ENCODE data around the gene RPL39L. TPM values are rescaled to one million over a fixed set of nuclear protein-coding genes. Genes with fewer than 3 reads are reported as not detected.

The RPL39L gene
- total RNA-seq, 1 experiment from 2014 or later, result 27.2 TPM

DNA sequence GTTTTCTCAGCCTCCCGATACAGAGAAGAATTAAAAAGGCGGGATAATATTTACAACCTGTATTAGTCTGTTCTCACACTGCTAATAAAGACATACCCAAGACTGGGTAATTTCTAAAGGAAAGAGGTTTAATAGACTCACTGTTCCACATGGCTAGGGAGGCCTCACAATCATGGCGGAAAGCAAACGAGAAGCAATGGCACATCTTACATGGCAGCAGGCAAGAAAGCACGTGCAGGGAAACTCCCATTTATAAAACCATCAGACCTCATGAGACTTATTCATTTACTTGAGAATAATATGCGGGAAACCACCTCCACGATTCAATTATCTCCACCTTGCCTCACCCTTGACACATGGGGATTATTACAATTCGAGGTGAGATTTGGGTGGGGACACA is 27.5 kb upstream of the RPL39L start:
- no TSS peak for BruUV-seq (replicated peaks)
- H3K27ac Mint-ChIP-seq (ENCODE audit: unreplicated experiment), result no peak overlapping the region

DNA sequence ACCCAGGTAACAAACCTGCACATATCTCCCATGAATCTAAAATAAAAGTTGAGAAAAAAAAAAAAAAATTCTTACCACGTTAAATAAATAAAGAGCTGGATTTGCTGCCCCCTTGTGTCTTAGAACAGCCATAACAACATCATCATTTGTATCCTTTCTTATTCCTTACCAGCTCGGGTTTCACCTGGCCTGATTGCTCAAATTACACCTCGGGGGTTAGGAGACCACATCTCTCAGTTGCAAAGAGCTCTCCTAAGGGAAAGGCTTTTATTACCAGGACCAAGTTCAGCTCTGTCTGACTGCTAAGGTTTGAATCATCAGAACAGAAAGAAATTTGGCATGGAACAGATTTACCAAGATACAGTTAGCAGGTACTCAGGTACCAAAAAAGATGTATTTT is 25.8 kb upstream of the RPL39L start:
- peaks cover 24% of the 10 kb centered on the region for H3K4me1 Mint-ChIP-seq (ENCODE audit: low read depth, unreplicated experiment)
- H3K27ac Mint-ChIP-seq (ENCODE audit: unreplicated experiment), result no peak overlapping the region
- H3K36me3 Mint-ChIP-seq (ENCODE audit: insufficient read depth, unreplicated experiment), result no peaks in the 10 kb centered on the region
- no TSS peak for BruUV-seq (replicated peaks)
- no peak overlapping the region for H3K4me3 Mint-ChIP-seq (ENCODE audit: low read depth, unreplicated experiment)
- TF ChIP-seq, protein P1, sequence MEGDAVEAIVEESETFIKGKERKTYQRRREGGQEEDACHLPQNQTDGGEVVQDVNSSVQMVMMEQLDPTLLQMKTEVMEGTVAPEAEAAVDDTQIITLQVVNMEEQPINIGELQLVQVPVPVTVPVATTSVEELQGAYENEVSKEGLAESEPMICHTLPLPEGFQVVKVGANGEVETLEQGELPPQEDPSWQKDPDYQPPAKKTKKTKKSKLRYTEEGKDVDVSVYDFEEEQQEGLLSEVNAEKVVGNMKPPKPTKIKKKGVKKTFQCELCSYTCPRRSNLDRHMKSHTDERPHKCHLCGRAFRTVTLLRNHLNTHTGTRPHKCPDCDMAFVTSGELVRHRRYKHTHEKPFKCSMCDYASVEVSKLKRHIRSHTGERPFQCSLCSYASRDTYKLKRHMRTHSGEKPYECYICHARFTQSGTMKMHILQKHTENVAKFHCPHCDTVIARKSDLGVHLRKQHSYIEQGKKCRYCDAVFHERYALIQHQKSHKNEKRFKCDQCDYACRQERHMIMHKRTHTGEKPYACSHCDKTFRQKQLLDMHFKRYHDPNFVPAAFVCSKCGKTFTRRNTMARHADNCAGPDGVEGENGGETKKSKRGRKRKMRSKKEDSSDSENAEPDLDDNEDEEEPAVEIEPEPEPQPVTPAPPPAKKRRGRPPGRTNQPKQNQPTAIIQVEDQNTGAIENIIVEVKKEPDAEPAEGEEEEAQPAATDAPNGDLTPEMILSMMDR (IDR thresholded peaks at IDR 0.05; ENCODE audit: unreplicated experiment), result peak; percentile 65
- peaks cover 25% of the 10 kb centered on the region for H3K27me3 Mint-ChIP-seq (ENCODE audit: unreplicated experiment)
- intact Hi-C loops (cut with micrococcal nuclease; ENCODE audit: unreplicated experiment), result loop anchor here (1.0 to 5.0 kb wide), 4 partner anchors 26 to 316 kb away; partner anchors contain the start of genes RPL39L and ST6GAL1
- peak; percentile 65 for DNase-seq
- CTCF ChIA-PET, result interaction anchor here (0.6 to 1.8 kb wide), 33 partner anchors 9 to 598 kb away, joined by 3 to 63 read pairs (median 4); partner anchors contain the start of gene RPL39L
- no peaks in the 10 kb centered on the region for H3K9me3 Mint-ChIP-seq (ENCODE audit: low read depth, unreplicated experiment)

More for the DNA sequence above, 27.5 kb upstream of the RPL39L start:
- Mint-ChIP-seq H3K27me3 (ENCODE audit: unreplicated experiment) (peaks cover 9% of the 10 kb centered on the region), H3K9me3 (ENCODE audit: low read depth, unreplicated experiment) (no peaks in the 10 kb centered on the region), H3K4me1 (ENCODE audit: low read depth, unreplicated experiment) (peaks cover 28% of the 10 kb centered on the region), H3K4me3 (ENCODE audit: low read depth, unreplicated experiment) (no peak overlapping the region), H3K36me3 (ENCODE audit: insufficient read depth, unreplicated experiment) (no peaks in the 10 kb centered on the region)
- no peak for DNase-seq
- TF ChIP-seq, protein P1 (IDR thresholded peaks at IDR 0.05; ENCODE audit: unreplicated experiment), result no peak
- CTCF ChIA-PET, result interaction anchor here (0.7 to 1.5 kb wide), 5 partner anchors 27 to 1207 kb away, joined by 3 to 6 read pairs (median 3); partner anchors contain the start of gene RPL39L
- intact Hi-C loops (cut with micrococcal nuclease; ENCODE audit: unreplicated experiment), result loop anchor here (5.0 kb wide), 1 partner anchor 234 kb away; the partner anchor contains the start of gene ST6GAL1

DNA sequence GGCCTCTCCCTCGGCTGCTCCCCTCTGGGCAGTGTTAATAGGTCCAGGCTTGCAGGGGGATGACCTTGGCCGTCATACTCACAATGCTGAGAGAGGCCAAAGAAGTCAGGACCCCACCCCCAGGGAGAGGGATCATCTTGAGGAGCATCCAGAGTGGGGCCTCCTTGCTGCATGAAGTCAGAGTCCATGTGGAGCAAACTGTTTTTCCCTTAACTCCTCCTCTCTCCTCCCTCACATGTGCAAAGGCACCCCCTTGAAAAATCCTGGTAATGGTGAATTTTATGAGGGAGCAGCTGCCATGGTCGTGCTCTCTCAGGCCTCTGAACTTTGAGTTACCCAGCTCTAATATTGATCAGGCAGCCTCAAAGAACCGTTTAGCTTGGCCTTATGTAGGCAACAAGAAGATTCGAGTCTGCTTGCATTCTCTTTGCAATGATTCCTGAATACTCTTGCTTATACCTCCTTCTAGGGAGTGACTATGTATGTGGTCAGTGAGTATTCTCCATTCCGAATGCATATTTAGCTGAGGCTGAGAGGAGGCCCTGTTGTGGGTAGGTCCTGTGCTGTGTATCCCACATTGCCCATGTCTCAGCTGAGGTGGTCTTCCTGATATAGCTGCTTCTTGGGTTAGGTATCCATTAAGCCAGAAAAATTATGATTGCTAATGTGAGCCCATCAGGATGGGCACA is 23.1 kb upstream of the RPL39L start:
- intact Hi-C loops (cut with micrococcal nuclease; ENCODE audit: unreplicated experiment), result no loop called here
- TF ChIP-seq, protein P1 (IDR thresholded peaks at IDR 0.05; ENCODE audit: unreplicated experiment), result no peak
- H3K4me1 Mint-ChIP-seq (ENCODE audit: low read depth, unreplicated experiment), result peaks cover 12% of the 10 kb centered on the region
- no peak for DNase-seq
- H3K36me3 Mint-ChIP-seq (ENCODE audit: insufficient read depth, unreplicated experiment), result no peaks in the 10 kb centered on the region
- no peak overlapping the region for H3K27ac Mint-ChIP-seq (ENCODE audit: unreplicated experiment)
- peaks cover 35% of the 10 kb centered on the region for H3K27me3 Mint-ChIP-seq (ENCODE audit: unreplicated experiment)
- BruUV-seq (replicated peaks), result no TSS peak
- H3K4me3 Mint-ChIP-seq (ENCODE audit: low read depth, unreplicated experiment), result no peak overlapping the region
- CTCF ChIA-PET, result interaction anchor here (1.3 kb wide), 1 partner anchor 313 kb away, joined by 4 read pairs; no protein-coding TSS in a partner anchor
- H3K9me3 Mint-ChIP-seq (ENCODE audit: low read depth, unreplicated experiment), result peaks cover 2% of the 10 kb centered on the region

DNA sequence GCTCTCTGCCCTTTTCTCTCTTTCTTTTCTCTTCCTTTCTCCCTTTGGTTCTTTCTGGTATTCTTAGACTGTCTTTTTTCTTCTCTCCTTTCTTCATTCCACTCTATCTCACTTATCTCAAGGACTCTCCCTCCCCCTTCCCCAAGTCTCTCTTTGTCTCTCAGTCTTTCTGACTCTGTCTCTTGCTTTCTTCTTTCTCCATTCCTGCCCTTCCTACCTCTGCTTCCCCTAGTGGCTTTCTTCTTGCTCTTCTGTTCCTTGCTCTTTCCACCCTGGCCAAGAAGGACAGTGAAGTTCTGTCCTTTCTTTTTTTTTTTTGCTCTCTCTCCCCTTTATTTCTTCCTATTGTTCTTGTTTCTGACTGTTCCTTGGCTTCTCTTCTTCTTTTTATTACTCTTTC is 22.3 kb upstream of the RPL39L start:
- Mint-ChIP-seq H3K9me3 (ENCODE audit: low read depth, unreplicated experiment) (peaks cover 2% of the 10 kb centered on the region), H3K27me3 (ENCODE audit: unreplicated experiment) (peaks cover 35% of the 10 kb centered on the region), H3K4me3 (ENCODE audit: low read depth, unreplicated experiment) (no peak overlapping the region), H3K36me3 (ENCODE audit: insufficient read depth, unreplicated experiment) (no peaks in the 10 kb centered on the region), H3K4me1 (ENCODE audit: low read depth, unreplicated experiment) (peaks cover 12% of the 10 kb centered on the region), H3K27ac (ENCODE audit: unreplicated experiment) (no peak overlapping the region)
- TF ChIP-seq, protein P1 (IDR thresholded peaks at IDR 0.05; ENCODE audit: unreplicated experiment), result no peak
- CTCF ChIA-PET, result no interaction called here
- BruUV-seq (replicated peaks), result no TSS peak
- intact Hi-C loops (cut with micrococcal nuclease; ENCODE audit: unreplicated experiment), result no loop called here
- no peak for DNase-seq

Measured in Calu3 (cell line).